Keratinocyte (primary cell): ENCODE measurements around the gene TRAM2. TPM values are rescaled to one million over a fixed set of nuclear protein-coding genes. Genes with fewer than 3 reads are reported as not detected.

ENCODE experiments used
- DNase-seq: peaks from one replicate; pipeline ENCODE4 v3.0.0-alpha.2; 2011; ENCODE audit warnings: low read depth, missing footprints, low spot score
- FAIRE-seq: peaks from 2 replicates; lab custom pipeline; 2011; peaks lifted over from hg19 to GRCh38; lab: Jason Lieb, UNC
- H2AFZ ChIP-seq: 2 replicates; pipeline ENCODE4 v1.6.0; 2012; ENCODE audit warnings: low read length, control low read depth, inconsistent platforms; ENCODE audit not compliant: control insufficient read depth
- H3K27ac ChIP-seq: 2 replicates; pipeline ENCODE4 v1.5.1; 2011; ENCODE audit warnings: low read length; ENCODE audit not compliant: control insufficient read depth, insufficient read depth
- H3K27me3 ChIP-seq: 3 replicates; pipeline ENCODE4 v1.6.0; 2011; ENCODE audit warnings: low read length; ENCODE audit not compliant: control insufficient read depth, insufficient read depth; ENCODE audit errors: extremely low read depth
- H3K36me3 ChIP-seq, 2 experiments: 2 replicates in 1 of 2; 3 replicates in 1 of 2; pipeline ENCODE4 v1.5.1; 2011; ENCODE audit warnings: low read length in 2 of 2, mild to moderate bottlenecking in 1 of 2; ENCODE audit not compliant: control insufficient read depth in 2 of 2, insufficient read depth in 2 of 2; ENCODE audit errors: extremely low read depth in 1 of 2
- H3K4me1 ChIP-seq: 3 replicates; pipeline ENCODE4 v1.5.1; 2011; ENCODE audit warnings: low read length; ENCODE audit not compliant: control insufficient read depth, insufficient read depth; ENCODE audit errors: extremely low read depth
- H3K4me2 ChIP-seq: 3 replicates; pipeline ENCODE4 v1.6.0; 2011; ENCODE audit warnings: low read depth, low read length; ENCODE audit not compliant: control insufficient read depth, insufficient read depth; ENCODE audit errors: extremely low read depth
- H3K4me3 ChIP-seq, 3 experiments: fragments of 200-600 bp in 1 of 3; sonication (generic) in 1 of 3; 2 replicates in 2 of 3; 3 replicates in 1 of 3; pipeline ENCODE4 v1.5.1; 2011 to 2016; ENCODE audit warnings: low read length in 3 of 3, mild to moderate bottlenecking in 3 of 3, control low read depth in 2 of 3, inconsistent platforms in 1 of 3, low read depth in 1 of 3, mixed read lengths in 1 of 3, mixed run types in 1 of 3, moderate library complexity in 1 of 3; ENCODE audit not compliant: control insufficient read depth in 2 of 3, insufficient read depth in 2 of 3; ENCODE audit errors: extremely low read depth in 1 of 3
- H3K79me2 ChIP-seq: 2 replicates; pipeline ENCODE4 v1.6.0; 2012; ENCODE audit warnings: low read length; ENCODE audit not compliant: control insufficient read depth, insufficient read depth
- H3K9ac ChIP-seq: 3 replicates; pipeline ENCODE4 v1.6.0; 2011; ENCODE audit warnings: low read length; ENCODE audit not compliant: control insufficient read depth, insufficient read depth; ENCODE audit errors: extremely low read depth
- H3K9me1 ChIP-seq: 3 replicates; pipeline ENCODE4 v1.6.0; 2011; ENCODE audit warnings: low read length; ENCODE audit not compliant: control insufficient read depth, insufficient read depth; ENCODE audit errors: extremely low read depth
- H3K9me3 ChIP-seq: 2 replicates; pipeline ENCODE4 v1.5.1; 2012; ENCODE audit warnings: low read depth, low read length; ENCODE audit not compliant: control insufficient read depth
- H4K20me1 ChIP-seq: 3 replicates; pipeline ENCODE4 v1.6.0; 2011; ENCODE audit warnings: low read length; ENCODE audit not compliant: control insufficient read depth, insufficient read depth; ENCODE audit errors: extremely low read depth
- CTCF ChIP-seq, 3 experiments: IDR thresholded peaks in 1 of 3; conservative IDR thresholded peaks in 1 of 3; optimal IDR thresholded peaks in 1 of 3; 2 replicates in 2 of 3; 3 replicates in 1 of 3; pipeline versions ENCODE3 to v1.5.1; 2011; ENCODE audit warnings: low read length in 3 of 3, mild to moderate bottlenecking in 3 of 3, moderate library complexity in 2 of 3, control low read depth in 1 of 3, inconsistent platforms in 1 of 3; ENCODE audit not compliant: insufficient read depth in 2 of 3; ENCODE audit errors: extremely low read depth in 1 of 3
- EZH2 ChIP-seq: IDR thresholded peaks from one replicate; pipeline ENCODE4 v1.6.1; 2012; ENCODE audit warnings: inconsistent platforms, mild to moderate bottlenecking, low read length, moderate library complexity
- dilution Hi-C: fragments of 300-500 bp; cut with MboI; formaldehyde crosslinking; loops from one replicate; pipeline ENCODE4 v1.7.0; 2020; ENCODE audit warnings: low sequenced_read_pairs; ENCODE audit not compliant: extremely low pct_ligation_motif_present
- polyA plus RNA-seq, 5 experiments: library from polyadenylated mRNA; depleted of rRNA in 3 of 5; stranded (reverse) in 3 of 5; stranded (forward) in 1 of 5; unstranded in 1 of 5; fragments of >200 nt; gene quantifications; 1 replicate in 1 of 5; 2 replicates in 3 of 5; 3 replicates in 1 of 5; pipeline versions ENCODE4 v1.2.1 to v1.2.3, GENCODE V29; 2011 to 2012; ENCODE audit warnings: missing spikeins in 2 of 5, low read depth in 1 of 5, low replicate concordance in 1 of 5

Gene TRAM2
- polyA plus RNA-seq, 1 donor (not counting 4 experiments of a cell fraction or from before 2014, with no cell fraction given): 9.2 TPM

GRCh38 chr6:52524918-52525317 lies 51.9 kb downstream of the TRAM2 start:
- no peaks in the 10 kb centered on the region for H3K9me3 ChIP-seq
- H3K4me3 ChIP-seq: no peak overlapping the region
- no peak for FAIRE-seq
- no peaks in the 10 kb centered on the region for H3K27me3 ChIP-seq
- H3K4me2 ChIP-seq: no peak overlapping the region
- H3K9me1 ChIP-seq: no peaks in the 10 kb centered on the region
- peaks cover 12% of the 10 kb centered on the region for H3K4me1 ChIP-seq
- dilution Hi-C loops: no loop called here
- no peaks in the 10 kb centered on the region for H3K36me3 ChIP-seq
- DNase-seq: no peak
- no peak overlapping the region for H2AFZ ChIP-seq
- no peak overlapping the region for H3K27ac ChIP-seq
- no peak overlapping the region for H3K9ac ChIP-seq
- no peak for TF ChIP-seq CTCF (optimal IDR thresholded peaks at IDR 0.05 in 1 of 3, IDR thresholded peaks at IDR 0.05 in 1 of 3, conservative IDR thresholded peaks at IDR 0.05 in 1 of 3; ENCODE audit: extremely low read depth in 1 of 3, insufficient read depth in 2 of 3, low read length in 3 of 3)
- no peak for TF ChIP-seq EZH2
- no peaks in the 10 kb centered on the region for H4K20me1 ChIP-seq
- H3K79me2 ChIP-seq: no peaks in the 10 kb centered on the region

- no peak for FAIRE-seq
These were observed 53.3 kb downstream of the TRAM2 start for GRCh38 chr6:52523378-52524142.

More at GRCh38 chr6:52523378-52524142, 53.3 kb downstream of the TRAM2 start:
- no peaks in the 10 kb centered on the region for H3K36me3 ChIP-seq
- no peaks in the 10 kb centered on the region for H4K20me1 ChIP-seq
- no peaks in the 10 kb centered on the region for H3K9me3 ChIP-seq
- H3K4me3 ChIP-seq: no peak overlapping the region
- no peak overlapping the region for H3K9ac ChIP-seq
- peaks cover 2% of the 10 kb centered on the region for H3K79me2 ChIP-seq
- no peak overlapping the region for H3K4me2 ChIP-seq
- TF ChIP-seq EZH2: no peak
- H3K9me1 ChIP-seq: no peaks in the 10 kb centered on the region
- dilution Hi-C loops: no loop called here
- no peak overlapping the region for H3K27ac ChIP-seq
- DNase-seq: no peak
- H3K27me3 ChIP-seq: no peaks in the 10 kb centered on the region
- H3K4me1 ChIP-seq: peaks cover 13% of the 10 kb centered on the region
- no peak overlapping the region for H2AFZ ChIP-seq
